Gastroesophageal sphincter (tissue), 3 donors: Measurements from ENCODE around the gene PARD6B.

Experiments used
- CTCF ChIP-seq, 4 experiments: fragments of 200-600 bp in 2 of 4; fragments of 450-650 bp in 2 of 4; sonication (generic) in 1 of 4; IDR thresholded peaks; one replicate each; pipeline ENCODE4 v1.5.1; 2017 to 2019; ENCODE audit warnings: antibody characterized with exemption in 4 of 4, mild to moderate bottlenecking in 2 of 4, moderate library complexity in 2 of 4
- EP300 ChIP-seq: sonication (generic); formaldehyde crosslinking; IDR thresholded peaks from one replicate; pipeline ENCODE4 v1.6.1; 2017; ENCODE audit warnings: antibody characterized with exemption, mild to moderate bottlenecking
- POLR2A ChIP-seq, 2 donors: fragments of 450-650 bp; IDR thresholded peaks; one replicate each; pipeline ENCODE4 v1.6.1; 2017; ENCODE audit warnings: antibody characterized with exemption in 2 of 2, mild to moderate bottlenecking in 2 of 2, moderate library complexity in 1 of 2
- POLR2AphosphoS5 ChIP-seq: sonication (generic); formaldehyde crosslinking; IDR thresholded peaks from one replicate; pipeline ENCODE4 v1.6.1; 2017; ENCODE audit warnings: antibody characterized with exemption

GRCh38 chr20:50699688-50700087 is 31.7 kb upstream of the PARD6B start:
- TF ChIP-seq CTCF (IDR thresholded peaks at IDR 0.05) (no peak), POLR2A (IDR thresholded peaks at IDR 0.05) (no peak), EP300 (no peak), POLR2AphosphoS5 (no peak)
